Upper lobe of left lung (tissue), 4 donors: ENCODE data around the gene STXBP6.

Experiments used
- CTCF ChIP-seq, 6 experiments: fragments of 450-650 bp in 4 of 6; fragments of 200-600 bp in 2 of 6; sonication (generic) in 2 of 6; IDR thresholded peaks; one replicate each; pipeline ENCODE4 v1.5.1; 2016 to 2019; ENCODE audit warnings: antibody characterized with exemption in 6 of 6
- EP300 ChIP-seq, 4 donors: sonication (generic); formaldehyde crosslinking; IDR thresholded peaks; one replicate each; pipeline ENCODE4 v1.5.1; 2017; ENCODE audit warnings: antibody characterized with exemption in 4 of 4, control low read depth in 2 of 4
- POLR2A ChIP-seq, 4 donors: fragments of 450-650 bp; IDR thresholded peaks; one replicate each; pipeline ENCODE4 v1.5.1; 2016 to 2017; ENCODE audit warnings: antibody characterized with exemption in 4 of 4, mild to moderate bottlenecking in 2 of 4

DNA sequence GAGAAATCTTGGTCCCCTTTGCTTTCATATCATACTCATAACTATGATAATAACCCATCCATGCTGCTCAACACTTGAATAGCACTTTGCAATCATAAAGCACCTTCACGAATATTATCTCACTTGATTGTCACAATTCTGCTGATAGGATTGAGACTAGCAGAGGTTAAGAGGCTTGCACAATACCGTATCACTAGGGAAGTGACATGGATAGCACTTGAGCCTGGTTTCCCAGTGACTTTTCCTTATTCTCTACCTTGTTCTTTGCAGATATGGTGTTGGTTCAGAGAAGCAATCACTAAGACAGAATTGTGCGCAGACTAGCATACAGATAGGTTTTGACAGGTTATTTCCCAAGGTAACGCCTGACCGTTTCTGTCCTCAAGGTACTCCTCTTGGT lies 229.3 kb downstream of the STXBP6 start:
- TF ChIP-seq POLR2A (IDR thresholded peaks at IDR 0.05) (no peak), CTCF (IDR thresholded peaks at IDR 0.05) (no peak), EP300 (IDR thresholded peaks at IDR 0.05) (no peak)
